Measurements from ENCODE around the gene RPRD1B. TPM values are rescaled to one million over a fixed set of nuclear protein-coding genes. Genes with fewer than 3 reads are reported as not detected.
A peak's percentile ranks its signal among the peaks of the same experiment; 100 is the strongest.

Gene RPRD1B
- total RNA-seq, 2 donors from 2014 or later = 60.1 to 75.8 TPM

GRCh38 chr20:38136421-38137245, 103.1 kb downstream of the RPRD1B start:
- H3K9me3 ChIP-seq = no peaks in the 10 kb centered on the region
- H3K4me1 ChIP-seq = peaks cover 0 to 46% of the 10 kb centered on the region in 2 donors
- no peak overlapping the region for H3K4me3 ChIP-seq
- no peaks in the 10 kb centered on the region for H3K27me3 ChIP-seq
- H3K36me3 ChIP-seq = peaks cover 88% of the 10 kb centered on the region
- H3K27ac ChIP-seq = peak overlapping the region; percentile 60 to 77
- TF ChIP-seq, protein P1, sequence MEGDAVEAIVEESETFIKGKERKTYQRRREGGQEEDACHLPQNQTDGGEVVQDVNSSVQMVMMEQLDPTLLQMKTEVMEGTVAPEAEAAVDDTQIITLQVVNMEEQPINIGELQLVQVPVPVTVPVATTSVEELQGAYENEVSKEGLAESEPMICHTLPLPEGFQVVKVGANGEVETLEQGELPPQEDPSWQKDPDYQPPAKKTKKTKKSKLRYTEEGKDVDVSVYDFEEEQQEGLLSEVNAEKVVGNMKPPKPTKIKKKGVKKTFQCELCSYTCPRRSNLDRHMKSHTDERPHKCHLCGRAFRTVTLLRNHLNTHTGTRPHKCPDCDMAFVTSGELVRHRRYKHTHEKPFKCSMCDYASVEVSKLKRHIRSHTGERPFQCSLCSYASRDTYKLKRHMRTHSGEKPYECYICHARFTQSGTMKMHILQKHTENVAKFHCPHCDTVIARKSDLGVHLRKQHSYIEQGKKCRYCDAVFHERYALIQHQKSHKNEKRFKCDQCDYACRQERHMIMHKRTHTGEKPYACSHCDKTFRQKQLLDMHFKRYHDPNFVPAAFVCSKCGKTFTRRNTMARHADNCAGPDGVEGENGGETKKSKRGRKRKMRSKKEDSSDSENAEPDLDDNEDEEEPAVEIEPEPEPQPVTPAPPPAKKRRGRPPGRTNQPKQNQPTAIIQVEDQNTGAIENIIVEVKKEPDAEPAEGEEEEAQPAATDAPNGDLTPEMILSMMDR (IDR thresholded peaks at IDR 0.05) = no peak
- DNase-seq (ENCODE audit: low spot score) = no peak

GRCh38 chr20:38137441-38138037, 104.0 kb downstream of the RPRD1B start:
- Histone ChIP-seq H3K36me3 (peaks cover 88% of the 10 kb centered on the region), H3K27me3 (no peaks in the 10 kb centered on the region), H3K4me1 (peaks cover 0 to 47% of the 10 kb centered on the region in 2 donors), H3K27ac (peak overlapping the region in 1 of 2 donors; percentile 77), H3K9me3 (no peaks in the 10 kb centered on the region), H3K4me3 (no peak overlapping the region)
- DNase-seq (ENCODE audit: low spot score) = no peak
- TF ChIP-seq, protein P1 (IDR thresholded peaks at IDR 0.05) = no peak

DNA sequence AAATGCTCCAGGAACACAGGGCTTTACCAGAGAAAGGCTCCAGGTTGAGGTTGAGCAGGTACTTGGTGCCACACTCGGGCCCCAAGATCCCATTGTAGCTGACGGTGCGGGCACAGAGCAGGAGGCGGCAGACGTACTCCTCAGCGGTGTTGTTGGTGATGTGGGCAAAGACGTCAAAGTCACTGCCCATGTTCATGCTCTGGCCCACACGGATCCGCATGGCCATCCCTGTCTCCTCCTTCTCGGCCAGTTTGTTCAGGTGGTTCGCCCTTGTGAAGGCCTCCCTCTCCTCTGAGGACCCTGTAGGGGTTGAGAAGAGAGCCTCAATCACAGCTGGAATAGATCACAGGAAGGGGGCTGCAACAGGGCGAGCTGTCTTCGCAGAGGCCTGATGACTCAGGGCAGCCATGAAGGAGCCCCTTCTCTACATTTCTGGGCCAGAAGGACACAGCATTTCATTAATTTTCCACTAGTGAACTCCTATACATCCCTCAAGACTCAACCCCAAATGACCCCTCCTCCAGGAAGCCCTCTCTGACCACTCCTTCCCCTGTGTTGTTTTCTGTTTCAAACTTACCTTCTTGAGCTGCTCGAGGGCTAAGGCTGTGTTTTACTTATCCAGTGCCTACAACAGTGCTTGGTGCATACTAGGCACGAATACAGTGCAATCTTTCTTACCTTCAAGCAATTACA, 104.7 kb downstream of the RPRD1B start:
- TF ChIP-seq, protein P1 (IDR thresholded peaks at IDR 0.05) = no peak
- H3K36me3 ChIP-seq = peaks cover 88% of the 10 kb centered on the region
- peak overlapping the region in 1 of 2 donors; percentile 77 for H3K27ac ChIP-seq
- no peaks in the 10 kb centered on the region for H3K9me3 ChIP-seq
- no peak for DNase-seq (ENCODE audit: low spot score)
- H3K4me1 ChIP-seq = peaks cover 0 to 52% of the 10 kb centered on the region in 2 donors
- H3K27me3 ChIP-seq = no peaks in the 10 kb centered on the region
- no peak overlapping the region for H3K4me3 ChIP-seq

GRCh38 chr20:38139156-38139912, 105.8 kb downstream of the RPRD1B start:
- DNase-seq (ENCODE audit: low spot score) = no peak
- no peaks in the 10 kb centered on the region for H3K9me3 ChIP-seq
- no peak overlapping the region for H3K4me3 ChIP-seq
- peaks cover 0 to 54% of the 10 kb centered on the region in 2 donors for H3K4me1 ChIP-seq
- H3K27ac ChIP-seq = peak overlapping the region in 1 of 2 donors; percentile 6
- H3K27me3 ChIP-seq = no peaks in the 10 kb centered on the region
- peaks cover 90% of the 10 kb centered on the region for H3K36me3 ChIP-seq
- TF ChIP-seq, protein P1 (IDR thresholded peaks at IDR 0.05) = no peak

DNA sequence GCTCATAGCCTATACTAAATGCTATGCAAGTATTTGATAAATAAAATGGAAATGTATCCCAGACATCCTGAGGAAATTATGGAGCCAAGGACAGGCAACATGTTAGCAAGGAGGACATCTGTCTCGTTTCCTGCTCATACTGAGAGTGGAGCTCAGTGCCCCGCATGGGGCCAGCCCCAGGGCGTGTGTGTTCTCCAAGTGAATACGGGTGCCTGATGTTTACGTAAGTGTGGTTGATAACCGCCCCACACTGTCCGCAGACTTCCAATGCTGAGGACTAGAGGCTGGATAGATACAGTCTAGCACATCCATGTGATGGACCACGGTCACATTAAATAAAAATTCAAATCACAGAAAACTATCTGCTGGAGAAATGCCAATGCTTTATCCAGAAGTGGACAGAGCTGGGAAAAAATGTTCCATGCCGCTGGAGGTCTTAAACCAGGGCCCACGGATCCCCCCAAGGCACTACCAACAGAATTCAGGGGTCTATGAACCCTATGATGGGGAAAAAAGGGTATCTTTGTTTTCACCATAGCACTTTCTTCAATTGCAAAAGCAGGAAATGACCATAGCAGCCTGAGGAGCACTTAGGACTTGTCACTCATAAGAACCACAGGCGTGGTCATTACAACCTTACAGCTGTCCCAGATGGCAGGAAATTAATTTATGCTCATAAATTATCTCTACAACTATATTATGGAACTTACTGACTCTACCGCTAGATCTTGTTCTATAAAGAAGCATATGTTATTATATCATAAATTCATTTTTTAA, 106.6 kb downstream of the RPRD1B start:
- TF ChIP-seq, protein P1 (IDR thresholded peaks at IDR 0.05) = no peak
- peak overlapping the region in 1 of 2 donors; percentile 6 for H3K27ac ChIP-seq
- no peaks in the 10 kb centered on the region for H3K27me3 ChIP-seq
- peaks cover 0 to 54% of the 10 kb centered on the region in 2 donors for H3K4me1 ChIP-seq
- peaks cover 98% of the 10 kb centered on the region for H3K36me3 ChIP-seq
- no peaks in the 10 kb centered on the region for H3K9me3 ChIP-seq
- DNase-seq (ENCODE audit: low spot score) = no peak
- no peak overlapping the region for H3K4me3 ChIP-seq
